ENCODE results near the gene HOXA11.

GRCh38 chr7:27145165-27145913 lies 39.7 kb downstream of the HOXA11 start:
- TF ChIP-seq, protein P1, sequence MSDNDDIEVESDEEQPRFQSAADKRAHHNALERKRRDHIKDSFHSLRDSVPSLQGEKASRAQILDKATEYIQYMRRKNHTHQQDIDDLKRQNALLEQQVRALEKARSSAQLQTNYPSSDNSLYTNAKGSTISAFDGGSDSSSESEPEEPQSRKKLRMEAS (CRISPR knock-in tag; IDR thresholded peaks at IDR 0.05): no peak
- no peak for TF ChIP-seq CTCF (IDR thresholded peaks at IDR 0.05)
- no peak for TF ChIP-seq NR2C2 (CRISPR knock-in tag; IDR thresholded peaks at IDR 0.05)
- no peak for TF ChIP-seq ATF3 (CRISPR knock-in tag; conservative IDR thresholded peaks at IDR 0.05)
- TF ChIP-seq NR3C1 (CRISPR knock-in tag; conservative IDR thresholded peaks at IDR 0.05; ENCODE audit: low read depth): no peak
- no peak for TF ChIP-seq CREM (CRISPR knock-in tag; IDR thresholded peaks at IDR 0.05)
- no peak for TF ChIP-seq ZNF232 (CRISPR knock-in tag; IDR thresholded peaks at IDR 0.05)
- no peak for TF ChIP-seq ELF4 (CRISPR knock-in tag; IDR thresholded peaks at IDR 0.05; ENCODE audit: low read depth)
- no peak for TF ChIP-seq FOXJ3 (CRISPR knock-in tag; IDR thresholded peaks at IDR 0.05; ENCODE audit: borderline replicate concordance)
- TF ChIP-seq, protein P2, sequence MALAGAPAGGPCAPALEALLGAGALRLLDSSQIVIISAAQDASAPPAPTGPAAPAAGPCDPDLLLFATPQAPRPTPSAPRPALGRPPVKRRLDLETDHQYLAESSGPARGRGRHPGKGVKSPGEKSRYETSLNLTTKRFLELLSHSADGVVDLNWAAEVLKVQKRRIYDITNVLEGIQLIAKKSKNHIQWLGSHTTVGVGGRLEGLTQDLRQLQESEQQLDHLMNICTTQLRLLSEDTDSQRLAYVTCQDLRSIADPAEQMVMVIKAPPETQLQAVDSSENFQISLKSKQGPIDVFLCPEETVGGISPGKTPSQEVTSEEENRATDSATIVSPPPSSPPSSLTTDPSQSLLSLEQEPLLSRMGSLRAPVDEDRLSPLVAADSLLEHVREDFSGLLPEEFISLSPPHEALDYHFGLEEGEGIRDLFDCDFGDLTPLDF (CRISPR knock-in tag; IDR thresholded peaks at IDR 0.05): no peak
- TF ChIP-seq, protein P3, sequence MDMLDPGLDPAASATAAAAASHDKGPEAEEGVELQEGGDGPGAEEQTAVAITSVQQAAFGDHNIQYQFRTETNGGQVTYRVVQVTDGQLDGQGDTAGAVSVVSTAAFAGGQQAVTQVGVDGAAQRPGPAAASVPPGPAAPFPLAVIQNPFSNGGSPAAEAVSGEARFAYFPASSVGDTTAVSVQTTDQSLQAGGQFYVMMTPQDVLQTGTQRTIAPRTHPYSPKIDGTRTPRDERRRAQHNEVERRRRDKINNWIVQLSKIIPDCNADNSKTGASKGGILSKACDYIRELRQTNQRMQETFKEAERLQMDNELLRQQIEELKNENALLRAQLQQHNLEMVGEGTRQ (CRISPR knock-in tag; IDR thresholded peaks at IDR 0.05): no peak
- no peak for TF ChIP-seq ZNF121 (CRISPR knock-in tag; IDR thresholded peaks at IDR 0.05)

All from WTC11 (cell line).